ENCODE results near the gene FAAP100. TPM values are rescaled to one million over a fixed set of nuclear protein-coding genes. Genes with fewer than 3 reads are reported as not detected.
"Not testable (repeated sequence)": the region's sequence is repeated elsewhere in the genome, so short reads cannot be mapped to it uniquely, and the experiment has no call there.

Gene FAAP100
- polyA plus RNA-seq, 1 donor (not counting 4 experiments of a cell fraction or from before 2014, with no cell fraction given) = 3.8 TPM

DNA sequence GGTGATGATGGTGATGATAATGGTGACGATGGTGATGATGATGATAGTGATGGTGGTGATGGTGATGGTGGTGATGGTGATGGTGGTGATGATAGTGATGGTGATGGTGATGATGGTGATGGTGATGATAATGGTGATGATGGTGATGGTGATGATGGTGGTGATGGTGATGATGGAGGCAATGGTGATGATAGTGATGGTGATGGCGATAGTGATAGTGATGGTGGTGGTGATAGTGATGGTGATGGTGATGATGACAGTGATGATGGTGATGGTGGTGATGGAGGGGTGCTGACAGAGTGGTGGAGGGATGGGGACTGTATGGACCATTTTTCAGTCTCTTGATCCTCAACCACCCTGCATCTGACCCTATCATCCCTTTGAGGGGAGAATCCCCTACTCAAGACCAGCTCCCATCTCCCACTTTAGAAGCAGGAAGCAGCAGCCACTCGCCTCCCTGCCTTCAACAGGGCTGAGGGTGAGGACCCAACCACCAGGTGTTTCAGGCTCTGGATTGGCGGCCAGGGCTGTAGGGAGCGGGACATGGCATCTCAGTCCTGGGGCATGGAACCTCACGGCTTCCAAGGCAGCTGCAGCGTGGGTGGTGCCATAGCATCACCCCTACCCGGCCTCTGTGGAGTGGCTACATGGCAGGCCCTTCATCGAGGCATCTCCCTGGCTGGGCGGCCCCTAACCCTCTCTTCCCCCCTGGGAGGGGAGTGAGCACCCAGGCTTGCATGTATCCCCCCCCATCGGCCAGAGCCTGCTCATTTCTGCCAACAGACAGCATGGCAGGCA, 19.5 kb downstream of the FAAP100 start:
- Histone ChIP-seq H3K9ac (ENCODE audit: control insufficient read depth, extremely low read depth, insufficient read depth, low read length) (no peak overlapping the region), H3K4me1 (ENCODE audit: control insufficient read depth, extremely low read depth, insufficient read depth, low read length) (peaks cover 3% of the 10 kb centered on the region), H3K27me3 (ENCODE audit: control insufficient read depth, extremely low read depth, insufficient read depth, low read length) (peaks cover 56% of the 10 kb centered on the region), H3K9me1 (ENCODE audit: control insufficient read depth, extremely low read depth, insufficient read depth, low read length) (no peaks in the 10 kb centered on the region), H3K36me3 (ENCODE audit: control insufficient read depth in 2 of 2, extremely low read depth in 1 of 2, insufficient read depth in 2 of 2, low read length in 2 of 2) (no peaks in the 10 kb centered on the region), H3K4me2 (ENCODE audit: control insufficient read depth, extremely low read depth, insufficient read depth, low read depth, low read length) (no peak overlapping the region), H3K27ac (ENCODE audit: control insufficient read depth, insufficient read depth, low read length) (no peak overlapping the region), H3K4me3 (ENCODE audit: control insufficient read depth in 2 of 3, extremely low read depth in 1 of 3, insufficient read depth in 2 of 3, low read depth in 1 of 3, low read length in 3 of 3) (no peak overlapping the region), H3K9me3 (ENCODE audit: control insufficient read depth, low read depth, low read length) (peaks cover 2% of the 10 kb centered on the region), H2AFZ (ENCODE audit: control insufficient read depth, low read length) (no peak overlapping the region), H4K20me1 (ENCODE audit: control insufficient read depth, extremely low read depth, insufficient read depth, low read length) (peaks cover 2% of the 10 kb centered on the region), H3K79me2 (ENCODE audit: control insufficient read depth, insufficient read depth, low read length) (no peaks in the 10 kb centered on the region)
- dilution Hi-C loops (cut with MboI; ENCODE audit: extremely low pct_ligation_motif_present, low sequenced_read_pairs) = no loop called here
- no peak for FAIRE-seq
- DNase-seq (ENCODE audit: low read depth, low spot score) = no peak
- TF ChIP-seq, protein P1, sequence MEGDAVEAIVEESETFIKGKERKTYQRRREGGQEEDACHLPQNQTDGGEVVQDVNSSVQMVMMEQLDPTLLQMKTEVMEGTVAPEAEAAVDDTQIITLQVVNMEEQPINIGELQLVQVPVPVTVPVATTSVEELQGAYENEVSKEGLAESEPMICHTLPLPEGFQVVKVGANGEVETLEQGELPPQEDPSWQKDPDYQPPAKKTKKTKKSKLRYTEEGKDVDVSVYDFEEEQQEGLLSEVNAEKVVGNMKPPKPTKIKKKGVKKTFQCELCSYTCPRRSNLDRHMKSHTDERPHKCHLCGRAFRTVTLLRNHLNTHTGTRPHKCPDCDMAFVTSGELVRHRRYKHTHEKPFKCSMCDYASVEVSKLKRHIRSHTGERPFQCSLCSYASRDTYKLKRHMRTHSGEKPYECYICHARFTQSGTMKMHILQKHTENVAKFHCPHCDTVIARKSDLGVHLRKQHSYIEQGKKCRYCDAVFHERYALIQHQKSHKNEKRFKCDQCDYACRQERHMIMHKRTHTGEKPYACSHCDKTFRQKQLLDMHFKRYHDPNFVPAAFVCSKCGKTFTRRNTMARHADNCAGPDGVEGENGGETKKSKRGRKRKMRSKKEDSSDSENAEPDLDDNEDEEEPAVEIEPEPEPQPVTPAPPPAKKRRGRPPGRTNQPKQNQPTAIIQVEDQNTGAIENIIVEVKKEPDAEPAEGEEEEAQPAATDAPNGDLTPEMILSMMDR (optimal IDR thresholded peaks at IDR 0.05 in 1 of 3, IDR thresholded peaks at IDR 0.05 in 1 of 3, conservative IDR thresholded peaks at IDR 0.05 in 1 of 3; ENCODE audit: extremely low read depth in 1 of 3, insufficient read depth in 2 of 3, low read length in 3 of 3) = no peak
- TF ChIP-seq EZH2 (IDR thresholded peaks at IDR 0.05; ENCODE audit: low read length) = no peak

DNA sequence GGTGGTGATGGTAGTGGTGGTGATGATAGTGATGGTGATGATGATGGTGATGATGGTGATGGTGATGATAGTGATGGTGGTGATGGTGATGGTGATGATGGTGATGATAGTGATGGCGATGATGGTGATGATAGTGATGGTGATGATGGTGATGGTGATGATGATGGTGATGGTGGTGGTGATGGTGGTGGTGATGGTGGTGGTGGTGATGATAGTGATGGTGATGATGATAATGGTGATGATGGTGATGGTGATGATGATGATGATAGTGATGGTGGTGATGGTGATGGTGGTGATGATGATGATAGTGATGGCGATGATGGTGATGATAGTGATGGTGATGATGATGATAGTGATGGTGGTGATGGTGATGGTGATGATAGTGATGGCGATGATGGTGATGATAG, 20.2 kb downstream of the FAAP100 start:
- H2AFZ ChIP-seq (ENCODE audit: control insufficient read depth, low read length); H3K4me1 ChIP-seq (ENCODE audit: control insufficient read depth, extremely low read depth, insufficient read depth, low read length); H3K4me3 ChIP-seq (ENCODE audit: control insufficient read depth in 2 of 3, extremely low read depth in 1 of 3, insufficient read depth in 2 of 3, low read depth in 1 of 3, low read length in 3 of 3); H3K27ac ChIP-seq (ENCODE audit: control insufficient read depth, insufficient read depth, low read length); H3K9me3 ChIP-seq (ENCODE audit: control insufficient read depth, low read depth, low read length); H4K20me1 ChIP-seq (ENCODE audit: control insufficient read depth, extremely low read depth, insufficient read depth, low read length); DNase-seq (ENCODE audit: low read depth, low spot score); H3K9ac ChIP-seq (ENCODE audit: control insufficient read depth, extremely low read depth, insufficient read depth, low read length); H3K79me2 ChIP-seq (ENCODE audit: control insufficient read depth, insufficient read depth, low read length); H3K9me1 ChIP-seq (ENCODE audit: control insufficient read depth, extremely low read depth, insufficient read depth, low read length); H3K4me2 ChIP-seq (ENCODE audit: control insufficient read depth, extremely low read depth, insufficient read depth, low read depth, low read length); H3K36me3 ChIP-seq (ENCODE audit: control insufficient read depth in 2 of 2, extremely low read depth in 1 of 2, insufficient read depth in 2 of 2, low read length in 2 of 2); FAIRE-seq; dilution Hi-C loops (cut with MboI; ENCODE audit: extremely low pct_ligation_motif_present, low sequenced_read_pairs): not testable (repeated sequence)
- peaks cover 56% of the 10 kb centered on the region for H3K27me3 ChIP-seq (ENCODE audit: control insufficient read depth, extremely low read depth, insufficient read depth, low read length)

DNA sequence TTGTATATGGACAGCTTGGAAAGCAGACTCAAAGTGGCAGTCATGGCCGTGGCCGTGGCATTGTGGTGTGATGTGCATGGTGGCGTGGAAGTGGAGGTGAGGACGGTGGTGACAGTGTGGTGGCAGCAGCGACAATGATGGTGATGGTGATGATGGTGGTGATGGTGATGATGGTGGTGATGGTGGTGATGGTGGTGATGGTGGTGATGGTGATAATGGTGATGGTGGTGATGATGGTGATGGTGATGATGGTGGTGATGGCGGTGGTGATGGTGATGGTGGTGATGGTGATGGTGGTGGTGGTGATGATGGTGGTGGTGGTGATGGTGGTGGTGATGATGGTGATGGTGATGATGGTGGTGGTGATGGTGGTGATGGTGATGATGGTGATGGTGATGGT, 21.1 kb downstream of the FAAP100 start:
- H3K9ac ChIP-seq (ENCODE audit: control insufficient read depth, extremely low read depth, insufficient read depth, low read length); H3K79me2 ChIP-seq (ENCODE audit: control insufficient read depth, insufficient read depth, low read length); H3K9me1 ChIP-seq (ENCODE audit: control insufficient read depth, extremely low read depth, insufficient read depth, low read length); H3K4me1 ChIP-seq (ENCODE audit: control insufficient read depth, extremely low read depth, insufficient read depth, low read length); H3K27ac ChIP-seq (ENCODE audit: control insufficient read depth, insufficient read depth, low read length); DNase-seq (ENCODE audit: low read depth, low spot score); H3K36me3 ChIP-seq (ENCODE audit: control insufficient read depth in 2 of 2, extremely low read depth in 1 of 2, insufficient read depth in 2 of 2, low read length in 2 of 2); H2AFZ ChIP-seq (ENCODE audit: control insufficient read depth, low read length); dilution Hi-C loops (cut with MboI; ENCODE audit: extremely low pct_ligation_motif_present, low sequenced_read_pairs); FAIRE-seq; H4K20me1 ChIP-seq (ENCODE audit: control insufficient read depth, extremely low read depth, insufficient read depth, low read length); H3K4me2 ChIP-seq (ENCODE audit: control insufficient read depth, extremely low read depth, insufficient read depth, low read depth, low read length); H3K4me3 ChIP-seq (ENCODE audit: control insufficient read depth in 2 of 3, extremely low read depth in 1 of 3, insufficient read depth in 2 of 3, low read depth in 1 of 3, low read length in 3 of 3); H3K9me3 ChIP-seq (ENCODE audit: control insufficient read depth, low read depth, low read length): not testable (repeated sequence)
- H3K27me3 ChIP-seq (ENCODE audit: control insufficient read depth, extremely low read depth, insufficient read depth, low read length) = peaks cover 56% of the 10 kb centered on the region
